NCI-H2171 treated with DMSO at 0.1 percent for 48 hours (cell line): Measurements from ENCODE around the gene STAT5A.
"Not testable (repeated sequence)": the region's sequence is repeated elsewhere in the genome, so short reads cannot be mapped to it uniquely, and the experiment has no call there.

ENCODE experiments used
- DNase-seq: peaks from one replicate; lab custom pipeline; 2025; lab: John Stamatoyannopoulos, UW

Gene STAT5A

DNA sequence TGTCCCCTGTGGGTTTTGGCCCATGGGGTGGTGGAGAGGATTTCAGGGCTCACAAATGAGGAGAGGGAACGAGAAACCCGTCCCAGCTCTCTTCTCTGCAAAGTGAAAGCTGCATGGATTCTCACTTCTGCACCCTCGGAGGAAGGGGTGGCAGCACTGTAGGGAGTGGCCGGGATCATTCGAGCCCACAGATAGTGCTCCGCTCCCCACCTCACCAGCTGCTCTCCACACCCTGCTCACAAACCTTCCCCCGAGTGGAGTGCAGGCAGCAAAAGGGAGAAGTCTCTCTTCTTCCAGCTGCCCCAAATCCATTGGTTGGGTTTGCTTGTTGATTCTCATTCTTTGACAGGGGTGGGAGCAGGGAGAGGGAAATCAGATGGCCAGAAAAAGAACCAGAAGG, 20.1 kb downstream of the STAT5A start:
- no peak for DNase-seq

- DNase-seq = no peak
Measured at GRCh38 chr17:42309142-42309541, 20.8 kb downstream of the STAT5A start.

DNA sequence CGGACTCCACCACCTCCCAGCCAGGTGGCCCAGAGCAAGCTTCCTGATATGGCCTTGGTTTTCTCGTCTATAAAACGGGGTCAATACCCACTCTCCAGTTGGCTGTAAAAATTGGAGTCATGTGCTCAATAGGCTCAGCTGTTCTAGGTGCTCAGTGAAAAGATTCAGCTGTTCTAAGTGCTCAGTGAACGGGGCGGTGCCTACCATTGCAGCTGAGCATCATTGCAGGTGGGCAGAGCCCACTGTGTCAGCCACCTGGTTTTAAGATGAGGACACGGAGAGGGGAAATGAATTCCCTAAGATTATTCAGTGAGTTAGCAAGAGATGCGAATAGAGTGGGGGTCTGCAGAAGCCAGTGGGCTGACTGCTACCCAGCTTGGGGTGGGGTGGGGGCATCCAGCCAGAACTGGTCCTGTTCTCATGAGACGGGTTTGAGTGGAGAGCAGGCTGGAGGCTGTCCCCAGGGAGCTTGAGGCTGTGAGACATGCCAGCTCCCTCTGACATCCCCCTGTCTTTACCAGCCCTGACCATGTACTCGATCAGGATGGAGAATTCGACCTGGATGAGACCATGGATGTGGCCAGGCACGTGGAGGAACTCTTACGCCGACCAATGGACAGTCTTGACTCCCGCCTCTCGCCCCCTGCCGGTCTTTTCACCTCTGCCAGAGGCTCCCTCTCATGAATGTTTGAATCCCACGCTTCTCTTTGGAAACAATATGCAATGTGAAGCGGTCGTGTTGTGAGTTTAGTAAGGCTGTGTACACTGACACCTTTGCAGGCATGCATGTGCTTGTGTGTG, 21.9 kb downstream of the STAT5A start:
- peak; percentile 22 for DNase-seq

DNA sequence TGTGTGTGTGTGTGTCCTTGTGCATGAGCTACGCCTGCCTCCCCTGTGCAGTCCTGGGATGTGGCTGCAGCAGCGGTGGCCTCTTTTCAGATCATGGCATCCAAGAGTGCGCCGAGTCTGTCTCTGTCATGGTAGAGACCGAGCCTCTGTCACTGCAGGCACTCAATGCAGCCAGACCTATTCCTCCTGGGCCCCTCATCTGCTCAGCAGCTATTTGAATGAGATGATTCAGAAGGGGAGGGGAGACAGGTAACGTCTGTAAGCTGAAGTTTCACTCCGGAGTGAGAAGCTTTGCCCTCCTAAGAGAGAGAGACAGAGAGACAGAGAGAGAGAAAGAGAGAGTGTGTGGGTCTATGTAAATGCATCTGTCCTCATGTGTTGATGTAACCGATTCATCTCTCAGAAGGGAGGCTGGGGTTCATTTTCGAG, 22.5 kb downstream of the STAT5A start:
- DNase-seq = no peak

DNA sequence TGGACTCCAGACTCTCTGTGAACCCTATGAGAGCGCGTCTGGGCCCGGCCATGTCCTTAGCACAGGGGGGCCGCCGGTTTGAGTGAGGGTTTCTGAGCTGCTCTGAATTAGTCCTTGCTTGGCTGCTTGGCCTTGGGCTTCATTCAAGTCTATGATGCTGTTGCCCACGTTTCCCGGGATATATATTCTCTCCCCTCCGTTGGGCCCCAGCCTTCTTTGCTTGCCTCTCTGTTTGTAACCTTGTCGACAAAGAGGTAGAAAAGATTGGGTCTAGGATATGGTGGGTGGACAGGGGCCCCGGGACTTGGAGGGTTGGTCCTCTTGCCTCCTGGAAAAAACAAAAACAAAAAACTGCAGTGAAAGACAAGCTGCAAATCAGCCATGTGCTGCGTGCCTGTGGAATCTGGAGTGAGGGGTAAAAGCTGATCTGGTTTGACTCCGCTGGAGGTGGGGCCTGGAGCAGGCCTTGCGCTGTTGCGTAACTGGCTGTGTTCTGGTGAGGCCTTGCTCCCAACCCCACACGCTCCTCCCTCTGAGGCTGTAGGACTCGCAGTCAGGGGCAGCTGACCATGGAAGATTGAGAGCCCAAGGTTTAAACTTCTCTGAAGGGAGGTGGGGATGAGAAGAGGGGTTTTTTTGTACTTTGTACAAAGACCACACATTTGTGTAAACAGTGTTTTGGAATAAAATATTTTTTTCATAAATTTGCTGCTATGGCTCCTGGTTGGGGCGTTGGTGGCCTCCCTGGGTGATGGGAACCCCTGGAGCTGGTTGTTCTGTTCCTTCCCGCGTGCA, 23.1 kb downstream of the STAT5A start:
- peak; percentile 65 for DNase-seq

DNA sequence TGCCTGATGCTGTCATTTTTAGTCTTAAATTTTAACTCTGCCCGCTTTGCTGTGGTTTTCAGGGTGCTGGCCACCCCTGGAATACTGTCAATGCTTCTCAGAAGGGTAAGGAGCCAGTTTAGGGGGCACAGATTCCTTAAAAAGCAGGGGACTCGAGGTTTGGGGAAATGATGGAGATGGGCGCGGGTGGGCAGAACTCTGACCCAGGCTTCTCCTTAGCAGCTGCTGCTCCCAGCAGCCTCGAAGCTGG, 23.7 kb downstream of the STAT5A start:
- no peak for DNase-seq

DNA sequence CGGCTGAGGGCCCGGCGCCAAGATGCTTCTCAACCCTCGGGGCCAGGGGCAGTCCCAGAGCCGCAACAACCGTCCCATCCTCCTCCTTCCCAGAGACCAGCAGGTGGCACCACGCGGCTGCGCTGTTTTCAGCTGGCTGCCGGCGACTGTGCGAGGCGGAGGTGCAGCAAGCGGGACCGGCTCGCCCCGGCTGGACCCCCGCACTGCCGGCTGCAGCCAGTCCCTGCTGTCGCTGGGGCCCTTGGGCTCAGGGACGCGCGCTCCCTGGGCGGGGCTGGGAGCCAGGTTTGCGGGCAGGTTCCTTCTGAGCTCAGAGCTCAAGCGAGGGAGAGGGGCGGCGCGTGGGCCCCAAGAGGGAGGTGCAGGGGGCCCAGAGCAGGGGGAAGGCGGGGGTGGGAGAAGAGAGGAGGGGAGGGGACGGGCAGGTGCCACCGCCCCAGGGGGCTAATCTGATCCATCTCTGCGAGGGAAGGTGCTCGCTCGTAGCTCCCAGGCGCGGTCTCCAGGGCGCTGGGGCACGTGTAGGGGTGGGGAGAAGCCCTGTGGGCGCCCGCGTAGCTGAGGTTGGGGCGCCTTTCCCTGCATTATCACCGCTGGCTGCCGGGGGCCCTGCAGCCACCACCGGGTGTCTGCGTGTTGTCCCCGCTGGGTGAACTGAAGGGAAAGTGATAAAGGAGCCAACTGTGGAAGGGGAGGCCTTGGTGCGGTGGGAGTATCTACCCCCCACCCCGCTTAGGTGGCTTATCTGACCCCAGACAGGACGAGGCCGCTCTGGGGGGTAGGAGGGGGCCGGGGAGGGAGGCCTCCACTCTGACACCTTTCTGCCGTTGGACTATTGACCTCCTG, 24.2 kb downstream of the STAT5A start:
- DNase-seq = peak; percentile 93

- no peak for DNase-seq
Measured at GRCh38 chr17:42313389-42313772, 25.1 kb downstream of the STAT5A start.

GRCh38 chr17:42313773-42314566, 25.7 kb downstream of the STAT5A start:
- DNase-seq = no peak

DNA sequence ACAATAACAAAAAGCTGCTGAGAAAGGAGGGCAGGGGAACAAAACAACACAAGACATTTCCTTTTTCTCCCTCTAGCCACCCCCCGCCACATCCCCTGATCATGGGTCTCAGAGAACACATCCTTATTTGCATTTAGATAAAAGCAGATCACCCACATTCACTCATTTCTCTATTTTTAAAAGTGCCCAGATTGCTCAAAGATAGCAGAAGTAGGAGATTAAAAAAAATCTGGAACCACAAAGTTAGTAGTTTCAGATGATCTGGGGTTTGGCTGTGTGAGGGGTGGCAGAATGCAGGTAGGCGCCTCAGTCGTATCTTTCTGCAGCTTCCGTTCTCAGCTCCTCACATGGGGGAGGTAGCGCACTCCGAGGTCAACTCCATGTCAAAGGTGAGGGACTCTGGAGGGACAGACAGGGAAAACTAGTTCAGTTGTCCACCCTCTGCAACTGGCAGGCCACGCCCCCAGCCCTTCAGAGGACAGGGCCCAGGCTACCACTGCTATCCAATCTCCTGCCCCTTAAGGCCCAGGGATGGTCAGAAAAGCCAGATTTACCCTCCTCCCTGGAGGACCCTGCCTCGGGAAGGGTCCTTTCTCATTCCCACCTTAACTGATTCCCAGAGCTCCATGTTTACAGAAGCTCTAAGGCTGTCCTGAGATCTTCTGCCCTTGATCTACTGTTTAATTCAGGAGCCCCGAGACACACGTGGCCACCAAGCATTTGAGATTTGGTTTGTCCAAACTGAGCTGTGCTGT, 27.3 kb downstream of the STAT5A start:
- no peak for DNase-seq

DNA sequence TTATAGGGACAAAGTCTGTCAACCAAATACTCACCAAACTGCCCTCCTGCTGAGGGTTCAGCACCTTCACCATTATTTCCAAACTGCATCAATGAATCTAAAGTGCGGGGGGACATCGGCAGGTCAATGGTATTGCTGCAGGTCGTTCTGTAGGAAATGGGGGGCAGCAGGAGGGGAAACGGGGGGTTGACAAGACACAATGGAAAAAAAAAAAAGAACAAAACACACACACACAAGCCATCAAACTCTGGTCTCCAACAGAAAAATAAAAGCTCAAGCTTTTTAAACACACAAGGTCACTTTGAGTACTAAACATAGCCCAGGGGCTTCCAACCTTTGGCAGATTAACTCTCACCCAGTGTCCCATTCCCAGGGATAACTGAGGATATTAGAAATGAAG, 28.5 kb downstream of the STAT5A start:
- DNase-seq = no peak

DNA sequence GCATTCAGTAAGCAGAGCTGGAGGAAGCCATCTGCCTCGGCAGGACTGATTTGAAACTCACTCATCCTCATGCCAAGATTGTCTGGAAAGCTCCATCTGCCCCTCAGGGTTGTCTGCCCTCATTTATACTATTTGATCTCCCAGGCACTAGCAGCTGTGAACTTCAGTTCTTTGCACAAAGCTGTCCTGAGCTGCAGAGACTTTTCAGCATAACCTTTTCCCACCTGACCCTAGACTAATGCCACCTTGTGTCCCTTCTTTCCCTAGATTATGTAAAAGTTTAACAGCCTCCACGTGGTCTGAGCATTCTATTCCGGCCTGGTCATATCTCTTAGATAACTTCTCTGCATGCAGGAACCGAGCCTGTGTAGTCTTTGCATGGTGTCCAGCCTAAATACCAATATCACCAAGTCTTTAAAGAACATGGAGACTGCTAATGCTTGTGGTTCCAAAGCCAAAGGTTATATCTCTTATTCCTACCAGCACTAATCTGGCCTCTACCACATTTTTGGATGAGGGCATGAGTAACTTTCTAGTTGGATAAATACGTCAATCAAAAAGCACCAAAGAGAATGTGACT, 29.1 kb downstream of the STAT5A start:
- peak; percentile 65 for DNase-seq

DNA sequence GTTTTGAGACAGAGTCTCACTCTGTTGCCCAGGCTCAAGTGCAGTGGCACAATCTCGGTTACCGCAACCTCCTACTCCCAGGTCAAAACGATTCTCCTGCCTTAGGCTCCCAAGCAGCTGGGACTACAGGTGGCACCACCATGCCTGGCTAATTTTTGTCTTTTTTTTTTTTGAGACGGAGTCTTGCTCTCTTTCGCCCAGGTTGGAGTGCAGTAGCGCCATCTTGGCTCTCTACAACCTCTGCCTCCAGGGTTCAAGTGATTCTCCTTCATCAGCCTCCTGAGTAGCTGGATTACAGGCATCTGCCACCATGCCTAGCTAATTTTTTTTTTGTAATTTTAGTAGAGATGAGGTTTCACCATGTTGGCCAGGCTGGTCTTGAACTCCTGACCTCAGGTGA, 29.7 kb downstream of the STAT5A start:
- DNase-seq = not testable (repeated sequence)

- peak; percentile 99 for DNase-seq
Measured at GRCh38 chr17:42321555-42321954, 33.3 kb downstream of the STAT5A start.

DNA sequence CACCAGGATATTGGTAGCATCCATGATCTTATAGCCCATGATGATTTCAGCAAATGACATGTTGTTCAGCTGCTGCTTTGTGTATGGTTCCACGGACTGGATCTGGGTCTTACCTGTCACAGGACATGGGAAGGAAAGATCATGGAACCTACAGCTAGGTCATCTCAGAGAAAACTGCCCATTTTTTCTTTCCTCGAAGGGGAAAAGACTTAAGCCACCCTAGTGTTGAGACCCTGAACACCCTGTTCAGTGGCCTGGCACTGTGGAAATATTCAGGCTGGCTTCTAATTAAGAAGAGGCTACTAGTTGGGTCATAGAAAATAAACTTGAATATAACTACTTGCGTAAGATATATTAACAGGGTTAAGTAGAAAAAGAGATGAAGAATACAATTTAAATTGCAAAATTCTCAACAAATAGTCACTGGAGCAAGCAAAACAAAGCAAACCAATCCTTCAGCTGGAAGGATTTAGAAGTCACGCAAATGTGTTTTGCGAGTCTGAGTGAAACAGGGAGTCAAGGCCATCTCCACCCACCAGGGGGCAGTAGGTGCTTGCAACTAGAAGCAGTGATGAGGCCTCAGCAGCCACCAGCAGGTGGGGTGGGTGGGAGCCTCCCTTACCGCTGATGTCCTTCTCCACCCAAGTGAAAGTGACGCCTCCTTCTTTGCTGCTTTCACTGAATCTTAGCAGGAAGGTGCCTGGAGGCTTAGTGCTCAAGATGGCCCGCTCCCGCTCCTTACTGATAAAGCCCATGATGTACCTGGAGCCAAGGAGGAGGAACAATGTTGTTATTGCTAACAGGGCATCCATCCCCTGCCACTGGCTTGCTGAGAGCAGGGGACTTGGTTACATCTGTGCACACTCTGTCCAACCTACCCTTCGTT, 34.3 kb downstream of the STAT5A start:
- peak; percentile 93 for DNase-seq

- no peak for DNase-seq
Measured at GRCh38 chr17:42323268-42323773, 35.0 kb downstream of the STAT5A start.

GRCh38 chr17:42325026-42325425, 36.7 kb downstream of the STAT5A start:
- DNase-seq = no peak

DNA sequence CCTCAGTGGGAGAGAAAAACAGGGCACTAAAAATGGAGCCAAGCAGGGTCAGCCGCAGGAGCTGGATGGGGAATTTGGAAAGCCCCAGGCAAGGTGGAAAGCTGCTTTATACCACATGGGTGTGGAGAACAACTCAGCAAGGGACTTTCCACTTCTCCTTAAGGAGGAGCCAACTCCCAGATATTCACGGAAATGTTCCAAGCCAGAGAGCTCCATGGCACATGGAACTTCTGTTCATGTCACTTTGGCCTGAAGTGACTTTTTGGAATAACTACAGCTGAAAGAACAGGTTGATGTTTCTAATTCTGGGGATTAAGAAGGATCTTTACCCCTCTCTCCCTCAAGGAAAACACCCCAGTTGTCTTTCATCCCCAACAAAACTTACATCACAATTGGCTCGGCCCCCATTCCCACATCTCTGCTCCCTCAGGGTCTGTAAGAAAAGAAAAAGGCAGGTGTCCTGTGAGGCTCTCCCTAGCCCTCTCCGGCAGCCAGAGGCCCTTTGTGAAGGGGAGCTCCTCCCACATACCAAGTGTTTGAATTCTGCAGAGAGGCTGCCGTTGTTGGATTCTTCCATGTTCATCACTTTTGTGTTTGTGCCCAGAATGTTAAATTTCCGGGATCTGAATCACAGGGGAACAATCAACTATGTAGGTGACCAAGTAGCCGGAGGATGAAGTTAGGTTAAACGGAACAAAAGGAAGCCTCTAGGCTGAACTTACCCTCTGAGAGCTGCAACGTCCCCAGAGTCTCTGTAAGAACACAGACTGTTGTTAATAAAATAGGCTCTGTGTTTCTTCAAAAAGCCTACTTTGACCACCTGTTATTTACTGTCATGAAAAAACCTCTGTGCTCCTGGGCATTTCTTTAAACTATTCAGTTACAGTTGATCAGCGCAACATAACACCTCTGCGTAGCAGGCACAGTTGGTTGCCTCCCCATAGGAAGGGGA, 41.0 kb downstream of the STAT5A start:
- DNase-seq = peak; percentile 91
